ENCODE results near the gene HOXB13.

DNA sequence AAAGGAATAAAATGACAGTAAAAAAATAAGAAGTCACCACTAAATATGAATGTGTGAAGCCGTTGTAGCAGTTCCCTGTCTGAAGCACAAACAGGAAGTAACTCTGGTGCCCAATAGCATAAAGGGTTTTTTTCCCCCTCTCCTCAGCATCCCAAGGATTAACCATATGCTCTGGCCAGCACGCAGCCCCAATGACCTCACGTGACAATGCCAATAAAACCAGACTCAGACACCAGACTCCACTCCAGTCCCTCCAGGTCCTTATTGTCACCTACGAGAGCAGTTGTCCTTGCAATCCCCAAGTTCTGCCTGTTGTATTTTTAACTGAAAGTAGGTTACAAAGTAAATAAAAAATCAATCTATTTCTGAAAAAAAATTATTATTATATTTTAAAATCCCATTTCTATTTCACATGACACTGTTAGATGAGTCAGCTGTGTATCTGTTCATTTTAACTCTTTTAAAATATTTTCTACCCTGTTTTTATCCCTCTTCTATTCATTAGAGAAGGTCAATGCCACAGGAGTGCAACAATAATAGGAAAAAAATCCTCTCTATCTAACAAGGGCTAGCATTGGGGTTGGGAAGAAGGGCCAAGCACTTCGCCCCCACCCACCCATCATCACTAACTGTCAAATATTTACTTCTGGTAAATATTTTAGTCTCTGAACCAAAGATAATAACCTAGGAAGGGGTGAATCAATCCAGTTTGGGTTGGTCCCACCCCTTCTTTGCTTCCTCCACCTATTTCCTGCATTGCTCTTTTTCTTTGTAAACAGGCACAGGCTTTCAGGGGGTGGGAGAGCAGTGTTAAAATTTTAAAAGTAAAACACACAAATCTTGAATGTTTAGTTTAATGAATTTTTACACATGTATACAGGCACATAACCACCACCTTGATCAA lies 12.8 kb downstream of the HOXB13 start:
- no peak for TF ChIP-seq JUNB (IDR thresholded peaks at IDR 0.05; ENCODE audit: unreplicated experiment)
- TF ChIP-seq, protein P1, sequence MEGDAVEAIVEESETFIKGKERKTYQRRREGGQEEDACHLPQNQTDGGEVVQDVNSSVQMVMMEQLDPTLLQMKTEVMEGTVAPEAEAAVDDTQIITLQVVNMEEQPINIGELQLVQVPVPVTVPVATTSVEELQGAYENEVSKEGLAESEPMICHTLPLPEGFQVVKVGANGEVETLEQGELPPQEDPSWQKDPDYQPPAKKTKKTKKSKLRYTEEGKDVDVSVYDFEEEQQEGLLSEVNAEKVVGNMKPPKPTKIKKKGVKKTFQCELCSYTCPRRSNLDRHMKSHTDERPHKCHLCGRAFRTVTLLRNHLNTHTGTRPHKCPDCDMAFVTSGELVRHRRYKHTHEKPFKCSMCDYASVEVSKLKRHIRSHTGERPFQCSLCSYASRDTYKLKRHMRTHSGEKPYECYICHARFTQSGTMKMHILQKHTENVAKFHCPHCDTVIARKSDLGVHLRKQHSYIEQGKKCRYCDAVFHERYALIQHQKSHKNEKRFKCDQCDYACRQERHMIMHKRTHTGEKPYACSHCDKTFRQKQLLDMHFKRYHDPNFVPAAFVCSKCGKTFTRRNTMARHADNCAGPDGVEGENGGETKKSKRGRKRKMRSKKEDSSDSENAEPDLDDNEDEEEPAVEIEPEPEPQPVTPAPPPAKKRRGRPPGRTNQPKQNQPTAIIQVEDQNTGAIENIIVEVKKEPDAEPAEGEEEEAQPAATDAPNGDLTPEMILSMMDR (conservative IDR thresholded peaks at IDR 0.05; ENCODE audit: low read depth in 2 of 2) = no peak
- no peak for TF ChIP-seq EZH2phosphoT487 (IDR thresholded peaks at IDR 0.05; ENCODE audit: unreplicated experiment)
- TF ChIP-seq EZH2 (IDR thresholded peaks at IDR 0.05; ENCODE audit: low read depth, unreplicated experiment) = no peak
- TF ChIP-seq CREB1 (CRISPR knock-in tag; IDR thresholded peaks at IDR 0.05; ENCODE audit: low read depth) = no peak
- TF ChIP-seq, protein P2, sequence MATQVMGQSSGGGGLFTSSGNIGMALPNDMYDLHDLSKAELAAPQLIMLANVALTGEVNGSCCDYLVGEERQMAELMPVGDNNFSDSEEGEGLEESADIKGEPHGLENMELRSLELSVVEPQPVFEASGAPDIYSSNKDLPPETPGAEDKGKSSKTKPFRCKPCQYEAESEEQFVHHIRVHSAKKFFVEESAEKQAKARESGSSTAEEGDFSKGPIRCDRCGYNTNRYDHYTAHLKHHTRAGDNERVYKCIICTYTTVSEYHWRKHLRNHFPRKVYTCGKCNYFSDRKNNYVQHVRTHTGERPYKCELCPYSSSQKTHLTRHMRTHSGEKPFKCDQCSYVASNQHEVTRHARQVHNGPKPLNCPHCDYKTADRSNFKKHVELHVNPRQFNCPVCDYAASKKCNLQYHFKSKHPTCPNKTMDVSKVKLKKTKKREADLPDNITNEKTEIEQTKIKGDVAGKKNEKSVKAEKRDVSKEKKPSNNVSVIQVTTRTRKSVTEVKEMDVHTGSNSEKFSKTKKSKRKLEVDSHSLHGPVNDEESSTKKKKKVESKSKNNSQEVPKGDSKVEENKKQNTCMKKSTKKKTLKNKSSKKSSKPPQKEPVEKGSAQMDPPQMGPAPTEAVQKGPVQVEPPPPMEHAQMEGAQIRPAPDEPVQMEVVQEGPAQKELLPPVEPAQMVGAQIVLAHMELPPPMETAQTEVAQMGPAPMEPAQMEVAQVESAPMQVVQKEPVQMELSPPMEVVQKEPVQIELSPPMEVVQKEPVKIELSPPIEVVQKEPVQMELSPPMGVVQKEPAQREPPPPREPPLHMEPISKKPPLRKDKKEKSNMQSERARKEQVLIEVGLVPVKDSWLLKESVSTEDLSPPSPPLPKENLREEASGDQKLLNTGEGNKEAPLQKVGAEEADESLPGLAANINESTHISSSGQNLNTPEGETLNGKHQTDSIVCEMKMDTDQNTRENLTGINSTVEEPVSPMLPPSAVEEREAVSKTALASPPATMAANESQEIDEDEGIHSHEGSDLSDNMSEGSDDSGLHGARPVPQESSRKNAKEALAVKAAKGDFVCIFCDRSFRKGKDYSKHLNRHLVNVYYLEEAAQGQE (IDR thresholded peaks at IDR 0.05; ENCODE audit: unreplicated experiment) = no peak

Data from GM23338 (cell line).